HG02588 (cell line): Measurements from ENCODE around the gene MLXIP.
"Not testable (repeated sequence)": the region's sequence is repeated elsewhere in the genome, so short reads cannot be mapped to it uniquely, and the experiment has no call there.

Experiments
- ATAC-seq: cut with Tn5 transposase; IDR thresholded peaks from one replicate; pipeline ENCODE4 v1.9.1; 2021; ENCODE audit warnings: mild to moderate bottlenecking, moderate library complexity; ENCODE audit not compliant: unreplicated experiment

The MLXIP gene

GRCh38 chr12:122176473-122176872 lies 97.9 kb downstream of the MLXIP start:
- not testable (repeated sequence) for ATAC-seq

GRCh38 chr12:122182887-122183587 lies 104.5 kb downstream of the MLXIP start, which contains the start of gene LRRC43:
TSS of gene LRRC43 (plus strand) at chr12:122183123. CDS start at chr12:122183145, 22 bp downstream.
- ATAC-seq, result no peak

- ATAC-seq, result no peak
These were observed 105.0 kb downstream of the MLXIP start for GRCh38 chr12:122183588-122183940.

GRCh38 chr12:122184517-122184916 lies 106.0 kb downstream of the MLXIP start:
- no peak for ATAC-seq

- no peak for ATAC-seq
These were observed 106.5 kb downstream of the MLXIP start for GRCh38 chr12:122185079-122185478.

- ATAC-seq, result no peak
These were observed 107.0 kb downstream of the MLXIP start for GRCh38 chr12:122185494-122186082.

- ATAC-seq, result no peak
These were observed 108.9 kb downstream of the MLXIP start for GRCh38 chr12:122187466-122187865.

GRCh38 chr12:122189626-122190475 lies 111.3 kb downstream of the MLXIP start:
- no peak for ATAC-seq

GRCh38 chr12:122190842-122191668 lies 112.5 kb downstream of the MLXIP start:
- ATAC-seq, result no peak

- ATAC-seq, result no peak
These were observed 113.9 kb downstream of the MLXIP start for GRCh38 chr12:122192441-122192840.

GRCh38 chr12:122194804-122195203 lies 116.2 kb downstream of the MLXIP start:
- ATAC-seq, result no peak

GRCh38 chr12:122195405-122195804 lies 116.8 kb downstream of the MLXIP start:
- ATAC-seq, result no peak
